SU-DHL-6 (cell line): ENCODE results near the gene ZCCHC7.

Experiments
- H2AFZ ChIP-seq: fragments of 200-600 bp; sonication (generic); 2 replicates; pipeline ENCODE4 v1.6.1; 2014; ENCODE audit warnings: low read depth, mild to moderate bottlenecking, moderate library complexity, mixed read lengths, antibody characterized with exemption, low read length; ENCODE audit not compliant: severe bottlenecking
- H3F3A ChIP-seq: fragments of 200-600 bp; shearing (Covaris generic); 2 replicates; pipeline ENCODE4 v1.6.0; 2016; ENCODE audit warnings: antibody characterized with exemption, mild to moderate bottlenecking; ENCODE audit not compliant: insufficient read depth
- H3K27ac ChIP-seq: fragments of 200-600 bp; sonication (generic); 2 replicates; pipeline ENCODE4 v1.5.1; 2016; ENCODE audit warnings: low read depth, mild to moderate bottlenecking, low read length, moderate library complexity, mixed read lengths
- H3K27me3 ChIP-seq: fragments of 200-600 bp; sonication (generic), shearing (Covaris generic); 2 replicates; pipeline ENCODE4 v1.6.0; 2014; ENCODE audit warnings: mild to moderate bottlenecking, low read length
- H3K36me3 ChIP-seq: fragments of 200-600 bp; sonication (generic); 2 replicates; pipeline ENCODE4 v1.6.1; 2014; ENCODE audit warnings: mild to moderate bottlenecking, low read length, mixed read lengths
- H3K4me2 ChIP-seq: fragments of 300-600, 200-600 bp; shearing (Covaris generic), sonication (generic); 2 replicates; pipeline ENCODE4 v1.6.0; 2014; ENCODE audit warnings: low read length, low read depth, mild to moderate bottlenecking; ENCODE audit not compliant: poor library complexity, severe bottlenecking
- H3K4me3 ChIP-seq: fragments of 200-600 bp; sonication (generic); 2 replicates; pipeline ENCODE4 v1.5.1; 2014; ENCODE audit warnings: antibody characterized with exemption, low read length, mild to moderate bottlenecking, mixed read lengths; ENCODE audit not compliant: insufficient read depth, poor library complexity, severe bottlenecking
- H3K79me2 ChIP-seq: fragments of 200-600 bp; sonication (generic); 2 replicates; pipeline ENCODE4 v1.6.1; 2014; ENCODE audit warnings: mild to moderate bottlenecking, low read length, moderate library complexity; ENCODE audit not compliant: insufficient read depth
- H3K9ac ChIP-seq: fragments of 200-600 bp; sonication (generic); 2 replicates; pipeline ENCODE4 v1.7.0; 2014; ENCODE audit warnings: mild to moderate bottlenecking, low read length
- H3K9me2 ChIP-seq: fragments of 200-600 bp; sonication (generic); replicated peaks from 2 replicates; pipeline ENCODE4 v1.6.1; 2014; ENCODE audit warnings: low read length; ENCODE audit not compliant: insufficient read depth
- H3K9me3 ChIP-seq: fragments of 200-600 bp; sonication (generic); 2 replicates; pipeline ENCODE4 v1.6.1; 2014; ENCODE audit warnings: low read length, mixed read lengths; ENCODE audit not compliant: insufficient read depth
- H4K20me1 ChIP-seq: fragments of 200-600 bp; sonication (generic); 2 replicates; pipeline ENCODE4 v1.6.1; 2014; ENCODE audit warnings: low read depth, mild to moderate bottlenecking, antibody characterized with exemption, low read length, moderate library complexity, mixed read lengths
- EZH2phosphoT487 ChIP-seq: fragments of 200-600 bp; sonication (generic), shearing (Covaris generic); conservative IDR thresholded peaks from 2 replicates; pipeline ENCODE4 v1.6.1; 2018; ENCODE audit warnings: mild to moderate bottlenecking, antibody characterized with exemption, low read length, moderate library complexity, mixed read lengths
- TF ChIP-seq, protein P1 (sequence below): fragments of 200-600 bp; sonication (generic); IDR thresholded peaks from one replicate; pipeline ENCODE4 v1.5.1; 2017; ENCODE audit warnings: antibody characterized with exemption, mild to moderate bottlenecking, low read length, moderate library complexity; ENCODE audit not compliant: insufficient read depth, poor library complexity, severe bottlenecking

Gene ZCCHC7

DNA sequence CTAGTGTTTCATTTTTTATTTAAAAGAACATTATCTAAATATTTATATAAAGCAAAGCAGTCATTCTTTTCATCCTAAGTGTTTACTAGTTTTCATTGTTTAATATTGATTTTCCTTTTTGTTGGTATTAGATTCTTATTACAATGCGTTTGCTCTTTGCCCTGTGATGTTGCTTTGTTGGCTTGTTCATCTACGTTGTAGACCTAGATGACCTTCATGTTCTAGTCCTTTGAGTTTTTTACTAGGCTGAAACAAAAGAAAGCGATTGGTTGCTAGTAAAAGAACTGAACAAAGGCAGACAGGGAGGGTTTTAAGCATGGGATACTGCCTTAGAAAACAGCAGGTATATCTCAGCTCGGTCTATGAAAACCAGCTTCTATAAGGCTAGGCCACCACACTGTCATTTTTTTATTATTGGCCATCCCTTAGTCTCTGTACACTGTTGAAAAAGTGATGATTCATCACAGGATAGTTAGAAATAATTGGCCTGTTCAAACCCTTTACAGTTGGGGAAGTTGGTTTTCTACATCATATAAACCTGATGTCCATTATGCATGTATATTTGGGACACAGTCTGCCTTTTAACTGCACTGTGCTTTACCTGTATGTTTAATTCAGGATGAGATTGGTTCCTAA, 119.0 kb downstream of the ZCCHC7 start:
- Histone ChIP-seq H3K4me3 (no peak overlapping the region), H4K20me1 (peaks cover 42% of the 10 kb centered on the region), H3F3A (peaks cover 59% of the 10 kb centered on the region), H3K27ac (peak overlapping the region; percentile 31), H3K9me2 (no peaks in the 10 kb centered on the region), H3K79me2 (peaks cover 99% of the 10 kb centered on the region), H3K9me3 (no peaks in the 10 kb centered on the region), H3K4me2 (peak overlapping the region; percentile 45), H3K36me3 (peaks cover 10% of the 10 kb centered on the region; the same call in 1 of the 2 replicates), H3K27me3 (no peaks in the 10 kb centered on the region), H3K9ac (no peak overlapping the region), H2AFZ (no peak overlapping the region)
- TF ChIP-seq EZH2phosphoT487: no peak
- TF ChIP-seq, protein P1, sequence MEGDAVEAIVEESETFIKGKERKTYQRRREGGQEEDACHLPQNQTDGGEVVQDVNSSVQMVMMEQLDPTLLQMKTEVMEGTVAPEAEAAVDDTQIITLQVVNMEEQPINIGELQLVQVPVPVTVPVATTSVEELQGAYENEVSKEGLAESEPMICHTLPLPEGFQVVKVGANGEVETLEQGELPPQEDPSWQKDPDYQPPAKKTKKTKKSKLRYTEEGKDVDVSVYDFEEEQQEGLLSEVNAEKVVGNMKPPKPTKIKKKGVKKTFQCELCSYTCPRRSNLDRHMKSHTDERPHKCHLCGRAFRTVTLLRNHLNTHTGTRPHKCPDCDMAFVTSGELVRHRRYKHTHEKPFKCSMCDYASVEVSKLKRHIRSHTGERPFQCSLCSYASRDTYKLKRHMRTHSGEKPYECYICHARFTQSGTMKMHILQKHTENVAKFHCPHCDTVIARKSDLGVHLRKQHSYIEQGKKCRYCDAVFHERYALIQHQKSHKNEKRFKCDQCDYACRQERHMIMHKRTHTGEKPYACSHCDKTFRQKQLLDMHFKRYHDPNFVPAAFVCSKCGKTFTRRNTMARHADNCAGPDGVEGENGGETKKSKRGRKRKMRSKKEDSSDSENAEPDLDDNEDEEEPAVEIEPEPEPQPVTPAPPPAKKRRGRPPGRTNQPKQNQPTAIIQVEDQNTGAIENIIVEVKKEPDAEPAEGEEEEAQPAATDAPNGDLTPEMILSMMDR: no peak

DNA sequence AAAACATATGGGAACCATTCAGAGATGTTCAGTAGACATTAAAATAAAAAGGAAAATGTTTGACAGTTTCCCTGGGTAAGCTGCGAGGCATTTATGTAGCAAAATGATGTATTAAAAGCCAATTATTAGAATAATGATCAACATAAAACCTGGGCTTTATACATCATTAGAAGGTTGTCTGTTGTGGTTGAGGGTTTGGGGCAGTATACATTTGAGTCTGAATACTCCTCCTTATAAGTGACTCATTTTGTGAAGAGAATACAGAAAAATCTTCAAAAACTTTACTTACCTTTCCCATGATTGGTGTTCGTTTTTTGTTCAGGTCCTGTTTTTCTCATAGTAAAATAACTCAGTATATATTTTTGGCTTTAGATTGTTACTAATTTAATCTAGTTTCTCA, 119.5 kb downstream of the ZCCHC7 start:
- no peak overlapping the region for H3K4me3 ChIP-seq
- no peaks in the 10 kb centered on the region for H3K27me3 ChIP-seq
- peaks cover 10% of the 10 kb centered on the region; the same call in 1 of the 2 replicates for H3K36me3 ChIP-seq
- peak overlapping the region; percentile 45 for H3K4me2 ChIP-seq
- H2AFZ ChIP-seq: no peak overlapping the region
- peaks cover 99% of the 10 kb centered on the region for H3K79me2 ChIP-seq
- H4K20me1 ChIP-seq: peaks cover 43% of the 10 kb centered on the region
- TF ChIP-seq, protein P1: no peak
- TF ChIP-seq EZH2phosphoT487: no peak
- peak overlapping the region; percentile 31; the same call in 1 of the 2 replicates for H3K27ac ChIP-seq
- H3K9me3 ChIP-seq: no peaks in the 10 kb centered on the region
- H3F3A ChIP-seq: peaks cover 58% of the 10 kb centered on the region
- H3K9me2 ChIP-seq: no peaks in the 10 kb centered on the region
- no peak overlapping the region for H3K9ac ChIP-seq

DNA sequence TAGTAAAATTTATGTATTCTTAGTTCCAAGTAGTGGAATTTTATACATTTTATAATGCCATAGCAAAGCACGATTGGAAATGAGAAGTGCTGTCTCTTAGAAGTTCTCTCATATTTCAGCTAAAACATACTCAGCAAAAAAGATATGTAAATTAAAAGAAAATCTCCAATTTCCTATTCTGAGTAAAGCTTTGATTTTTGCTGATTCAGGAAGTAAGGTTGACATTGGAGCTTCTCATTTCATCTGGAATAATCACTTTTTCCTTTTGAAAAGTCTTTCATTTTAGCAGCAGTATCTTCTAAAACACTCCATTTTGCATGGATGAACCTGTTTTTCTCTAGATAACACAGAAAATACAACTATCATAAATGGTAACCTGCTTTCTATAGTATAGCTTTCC, 121.0 kb downstream of the ZCCHC7 start:
- Histone ChIP-seq H3K27me3 (no peaks in the 10 kb centered on the region), H3K79me2 (peaks cover 100% of the 10 kb centered on the region), H3K36me3 (peaks cover 14% of the 10 kb centered on the region; the same call in 1 of the 2 replicates), H3K9ac (no peak overlapping the region), H2AFZ (no peak overlapping the region), H3F3A (peaks cover 67% of the 10 kb centered on the region), H3K27ac (peak overlapping the region; percentile 0; the same call in 1 of the 2 replicates), H3K9me3 (no peaks in the 10 kb centered on the region), H3K4me2 (peak overlapping the region; percentile 29), H4K20me1 (peaks cover 55% of the 10 kb centered on the region), H3K4me3 (no peak overlapping the region), H3K9me2 (no peaks in the 10 kb centered on the region)
- TF ChIP-seq EZH2phosphoT487: no peak
- TF ChIP-seq, protein P1: no peak
